HG03378 (cell line): Measurements from ENCODE around the gene CBX2.

ENCODE experiments used
- ATAC-seq: cut with Tn5 transposase; IDR thresholded peaks from one replicate; pipeline ENCODE4 v1.9.1; 2021; ENCODE audit warnings: mild to moderate bottlenecking, moderate library complexity; ENCODE audit not compliant: unreplicated experiment

Gene CBX2

DNA sequence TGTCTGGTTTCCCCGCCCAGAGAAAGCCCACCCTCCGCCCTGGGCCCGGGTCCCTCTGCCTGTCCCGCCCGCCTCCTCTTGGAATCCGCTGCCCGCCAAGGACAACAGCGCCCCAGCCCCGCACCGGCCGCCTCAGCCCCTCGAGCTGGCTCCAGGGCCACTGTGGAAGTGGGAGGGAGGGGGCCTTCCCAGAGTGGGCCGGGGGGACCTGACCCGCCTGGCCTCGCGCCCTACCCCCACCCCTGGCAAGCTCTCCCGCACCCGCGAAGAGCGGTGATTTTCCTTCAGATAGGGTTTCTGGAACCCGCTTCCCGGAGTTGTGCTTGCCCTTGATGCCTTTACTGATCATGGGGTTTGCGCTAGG is 21.2 kb downstream of the CBX2 start:
- ATAC-seq, result no peak

DNA sequence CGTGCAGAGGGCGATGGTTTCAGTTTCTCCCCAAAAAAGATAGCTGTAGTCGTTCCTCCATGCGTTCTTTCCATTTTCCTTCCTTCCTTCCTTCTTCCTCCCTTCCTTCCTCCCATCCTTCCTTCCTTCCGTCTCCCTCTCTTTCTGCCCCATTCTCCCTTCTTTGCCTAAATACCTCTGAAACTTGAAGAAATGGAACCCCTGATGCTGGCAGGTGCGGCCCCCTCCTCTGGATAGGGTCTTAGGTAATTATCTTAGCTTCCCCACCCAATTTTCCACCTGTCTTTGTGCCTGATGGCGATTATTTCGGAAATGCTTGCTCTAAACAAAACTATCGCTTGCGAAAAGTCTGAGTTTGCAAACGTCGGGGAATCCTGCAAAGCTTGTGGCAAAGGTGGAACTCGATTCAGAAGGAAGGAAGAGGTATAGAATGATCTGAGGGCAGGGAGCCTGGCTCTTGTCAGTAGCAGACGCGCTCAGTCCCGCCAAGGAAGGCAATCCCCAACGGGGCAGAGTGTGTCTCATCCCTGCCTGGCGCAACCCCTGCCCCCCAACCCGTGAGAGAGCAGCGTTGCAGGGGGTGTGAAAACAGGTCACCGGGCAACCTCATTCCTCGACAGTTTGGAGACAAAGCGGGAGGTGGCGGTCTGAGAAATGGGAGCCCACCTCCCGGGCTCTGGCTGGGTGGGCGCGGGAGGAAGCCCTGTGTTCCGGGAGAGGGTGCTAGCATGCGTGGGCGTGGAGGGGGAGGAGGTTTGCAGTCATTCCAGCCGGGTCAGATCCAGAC is 21.8 kb downstream of the CBX2 start:
- ATAC-seq, result no peak

DNA sequence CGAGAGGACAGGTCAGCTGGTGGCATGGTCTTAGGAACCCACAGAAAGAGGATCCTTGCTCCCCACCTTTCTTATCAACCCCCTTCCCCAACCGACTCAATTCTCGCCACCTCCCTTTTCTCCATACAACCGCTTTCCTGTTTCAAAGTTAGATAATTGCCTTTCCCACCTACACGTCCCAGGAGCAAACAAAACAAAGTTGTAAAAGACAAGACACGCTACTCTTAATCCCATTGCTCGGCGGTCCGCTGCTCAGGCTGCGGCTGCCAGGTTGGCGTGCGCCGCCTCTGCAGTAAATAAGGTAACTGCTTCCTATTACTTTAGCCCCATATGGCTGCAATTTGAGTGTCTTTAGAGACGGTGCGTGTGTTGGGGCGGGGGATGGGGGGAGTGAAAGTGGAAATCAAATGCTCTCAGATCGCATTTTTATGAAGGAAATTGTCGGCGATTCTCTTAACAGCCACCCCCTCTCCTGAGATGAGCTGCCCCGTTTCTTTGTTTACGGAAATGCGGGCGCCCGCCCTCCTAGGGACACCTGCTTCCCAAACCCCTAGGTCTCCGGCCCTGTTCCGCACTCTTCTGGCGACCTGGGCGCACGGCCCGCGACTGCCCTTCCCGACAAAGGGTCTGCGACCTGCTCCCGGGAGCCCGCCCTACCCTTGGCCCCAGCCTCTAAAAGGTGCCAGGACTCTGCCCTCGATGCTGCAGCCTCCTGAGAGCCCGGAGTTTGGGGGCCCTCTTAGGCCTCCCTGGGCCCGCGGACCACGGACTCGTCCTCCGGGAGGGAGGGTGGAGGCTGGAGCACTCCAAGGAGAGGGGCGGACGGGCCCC is 22.6 kb downstream of the CBX2 start:
- no peak for ATAC-seq

DNA sequence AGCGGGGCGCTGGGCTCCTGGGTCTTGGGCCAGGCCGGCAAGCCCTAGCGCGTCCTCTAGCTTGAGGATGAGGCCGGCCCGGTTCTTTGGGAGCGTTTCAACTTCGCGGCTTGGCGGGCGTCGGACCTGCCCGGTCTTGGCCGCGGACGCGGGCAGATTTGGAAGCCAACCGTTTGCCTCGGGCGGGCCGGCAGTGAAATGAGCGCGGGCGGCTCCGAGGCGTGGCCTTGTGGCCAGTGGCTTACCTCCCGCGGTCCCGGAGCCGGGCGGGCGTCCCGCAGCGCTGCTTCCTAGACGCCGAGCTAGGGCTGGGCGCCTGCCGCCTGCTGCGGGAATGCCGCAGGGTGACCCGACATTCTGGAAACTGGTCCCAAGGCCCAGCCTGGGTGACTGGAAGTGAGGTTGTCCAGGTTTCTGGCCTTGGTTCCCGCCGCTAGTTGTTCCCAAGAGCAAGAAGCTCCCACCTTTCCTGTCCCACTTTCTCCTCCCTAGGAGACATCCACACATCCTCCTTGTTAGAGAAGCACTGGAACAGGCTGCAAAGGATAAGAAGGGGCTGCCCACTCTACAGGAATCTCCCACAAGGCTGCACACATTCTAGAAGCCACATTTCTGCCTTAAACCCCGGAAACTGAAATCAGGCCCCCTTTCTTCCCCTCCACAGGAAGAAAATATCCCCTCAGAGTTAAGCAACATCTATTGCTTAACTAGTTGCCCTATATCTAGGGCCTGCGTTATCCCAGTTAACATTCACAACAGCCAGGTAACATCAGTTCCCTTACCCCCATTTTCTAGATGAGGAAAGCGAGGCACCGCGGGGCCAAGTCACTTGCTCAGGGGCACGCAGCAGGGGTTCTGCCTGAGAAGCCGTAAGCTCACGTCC is 23.4 kb downstream of the CBX2 start:
- ATAC-seq, result no peak

DNA sequence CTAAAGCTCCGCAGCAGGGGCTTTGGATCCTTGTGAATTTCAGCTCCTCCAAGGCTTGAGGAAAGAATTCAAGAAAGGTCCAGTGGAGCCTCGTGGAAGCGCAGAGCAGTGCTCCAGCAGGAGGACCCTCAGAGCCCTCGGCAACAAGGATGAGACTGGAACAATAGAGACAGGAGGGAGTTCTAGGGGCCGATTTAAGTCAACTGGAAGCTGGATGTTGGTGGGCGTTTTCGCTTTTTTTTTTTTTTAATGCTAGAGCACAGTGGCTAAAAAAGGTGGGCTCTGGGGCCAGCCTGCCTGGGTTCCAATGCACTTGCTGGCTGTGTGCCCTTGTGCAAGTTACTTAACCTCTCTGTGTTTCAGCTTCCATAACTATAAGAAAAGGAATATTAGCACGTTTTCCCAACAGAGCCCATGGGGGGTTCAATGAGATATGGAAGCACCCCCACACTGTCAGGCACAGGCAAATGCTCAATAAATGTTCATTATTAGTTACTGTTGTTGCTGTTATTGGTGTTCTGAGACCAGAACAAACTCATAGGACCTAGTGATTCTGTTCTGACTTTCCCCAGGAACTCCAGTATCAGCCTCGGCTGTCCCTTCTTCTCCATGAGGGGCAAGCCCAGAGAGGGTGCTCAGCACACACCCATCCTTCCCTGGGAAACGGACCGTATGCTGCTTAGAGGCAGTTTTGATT is 24.2 kb downstream of the CBX2 start:
- ATAC-seq, result no peak

DNA sequence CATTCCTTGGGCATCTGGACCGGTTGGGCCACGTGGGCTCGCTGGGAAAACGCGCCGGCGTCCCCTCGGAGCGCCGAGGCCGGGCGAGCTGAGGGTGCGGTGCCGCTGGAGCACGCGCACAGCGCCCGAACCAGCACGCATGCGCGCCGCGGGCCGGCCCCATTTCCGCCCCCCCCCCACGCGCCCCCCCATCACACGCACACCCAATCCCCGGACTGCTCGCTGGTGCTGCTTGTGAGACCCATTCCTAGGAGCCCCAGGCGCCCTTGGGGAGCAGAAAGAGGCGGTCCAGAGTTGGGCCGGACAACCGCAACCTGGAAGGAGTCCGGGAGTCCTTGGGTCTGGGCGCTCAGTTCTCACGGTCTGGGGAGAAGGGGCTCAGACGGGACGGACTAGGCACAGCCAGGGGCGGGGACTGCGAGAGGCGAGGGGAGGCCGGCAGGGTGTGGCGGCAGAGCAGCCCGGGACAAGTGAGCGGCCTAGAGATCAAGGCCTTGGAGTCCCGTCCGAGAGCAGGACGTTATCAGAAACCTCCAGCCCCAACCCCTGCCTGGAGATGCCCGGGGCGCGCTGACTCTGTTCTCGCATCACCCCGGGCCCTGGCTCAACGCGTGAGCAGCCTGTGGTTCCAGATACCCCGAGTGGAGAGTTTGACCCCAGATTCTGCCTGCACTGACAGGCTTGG is 24.9 kb downstream of the CBX2 start:
- no peak for ATAC-seq

DNA sequence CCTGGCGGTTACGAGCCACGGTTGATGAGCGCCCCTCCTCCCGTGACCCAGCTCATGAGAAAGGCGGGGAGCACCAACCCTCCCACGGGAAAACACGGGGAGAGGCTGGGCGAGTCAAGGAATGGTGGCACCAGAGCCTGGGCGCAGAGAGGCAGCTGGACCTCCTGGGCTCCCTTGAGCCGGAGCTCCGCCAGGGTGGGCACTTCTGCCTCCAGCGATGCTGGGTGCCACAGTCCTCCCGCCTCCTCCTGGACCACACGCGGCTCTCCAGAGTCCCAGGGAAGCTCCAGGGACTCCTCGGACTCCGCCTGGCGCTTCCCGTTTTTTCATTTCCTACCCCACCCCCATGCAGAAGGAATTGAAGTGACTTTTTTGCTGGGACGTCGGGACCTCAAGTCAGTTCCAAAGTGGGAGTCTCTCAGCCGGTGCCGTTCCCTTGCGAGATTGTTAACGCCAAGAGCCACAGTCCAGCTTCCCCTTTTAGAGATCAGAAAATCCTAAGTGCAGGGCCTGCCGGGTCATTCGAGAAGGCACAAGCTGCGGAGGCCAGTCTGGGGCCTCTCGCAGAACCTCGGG is 25.6 kb downstream of the CBX2 start:
- no peak for ATAC-seq

DNA sequence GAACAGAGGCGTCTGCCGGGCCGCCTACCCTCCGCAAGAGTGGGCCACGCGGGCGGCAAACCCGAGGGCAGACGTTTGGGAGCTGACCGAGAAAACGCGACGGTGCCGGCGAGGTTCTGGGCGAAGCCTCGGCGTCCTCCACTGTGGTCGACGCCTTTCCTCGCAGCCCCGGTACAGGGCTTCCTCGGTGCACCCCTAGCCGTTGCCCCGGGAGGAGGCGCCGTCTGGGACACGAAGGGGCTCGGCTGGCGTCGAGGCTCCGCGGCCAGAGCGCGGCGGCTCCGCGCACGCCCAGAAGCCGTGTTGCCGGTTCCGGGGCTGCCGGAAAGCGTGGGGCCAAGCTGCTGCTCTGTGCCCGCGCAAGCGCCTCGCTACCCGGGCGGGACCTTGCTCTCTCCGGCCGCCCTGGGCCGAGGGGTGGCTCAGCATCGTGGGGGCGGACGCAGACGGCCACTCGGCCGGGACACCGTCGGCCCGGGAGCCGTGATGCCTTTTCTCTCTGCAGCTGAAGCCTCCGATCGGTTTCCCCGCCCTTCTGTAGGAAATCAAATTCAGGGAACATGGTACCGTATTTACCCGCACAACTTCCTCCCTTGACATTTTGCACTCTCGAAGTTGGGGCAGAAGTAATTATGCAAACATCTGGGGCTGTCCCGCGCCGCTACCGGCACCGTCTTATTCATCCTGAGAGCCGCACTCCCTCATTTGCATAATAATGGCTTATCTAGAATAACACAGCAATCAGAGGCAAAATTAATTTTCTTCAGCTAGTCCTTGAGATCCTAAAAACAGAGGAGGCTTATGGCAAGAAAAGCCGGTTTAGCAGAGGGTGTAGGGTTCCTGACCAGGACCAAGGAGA is 26.3 kb downstream of the CBX2 start:
- ATAC-seq, result peak; percentile 60

DNA sequence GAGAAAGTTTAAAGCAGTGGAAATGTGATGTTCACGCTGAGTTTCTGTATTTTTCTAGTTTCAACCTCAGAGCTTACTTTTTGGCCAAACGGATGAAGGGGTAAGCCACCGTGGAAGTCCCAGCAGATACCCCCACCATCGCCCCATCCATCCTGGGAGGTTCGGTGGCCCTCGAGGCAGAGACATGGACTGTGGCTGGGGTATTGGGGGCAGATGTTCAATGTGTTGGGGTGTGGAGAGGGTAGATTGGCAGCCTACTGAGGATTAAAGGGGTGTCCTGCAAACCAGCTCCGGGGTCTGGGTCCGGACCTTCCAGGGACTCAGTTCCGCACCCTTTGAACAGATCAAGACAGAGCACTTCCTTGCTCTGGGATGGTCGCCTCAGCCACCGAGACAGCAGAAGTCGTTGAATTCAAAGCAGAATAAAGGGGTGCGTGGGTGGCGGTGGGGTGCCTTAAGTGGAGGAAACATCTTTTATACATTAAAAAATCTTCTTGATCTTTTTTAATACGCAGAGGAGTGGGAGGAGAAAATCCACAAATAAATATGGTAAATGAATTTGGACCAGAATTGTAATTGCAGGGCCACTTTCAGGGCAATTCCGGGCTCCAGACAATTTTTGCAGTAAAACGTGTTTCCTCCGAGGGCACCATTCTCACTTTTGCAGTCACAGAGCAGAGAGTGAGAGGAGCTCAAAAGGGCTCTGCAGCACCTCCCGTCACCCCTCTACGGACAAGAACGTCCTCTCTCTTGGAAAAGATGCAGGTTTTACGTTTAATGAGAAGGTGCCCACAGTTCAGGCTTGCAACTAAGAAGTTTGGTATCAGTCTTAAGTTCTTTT is 27.1 kb downstream of the CBX2 start:
- ATAC-seq, result no peak

DNA sequence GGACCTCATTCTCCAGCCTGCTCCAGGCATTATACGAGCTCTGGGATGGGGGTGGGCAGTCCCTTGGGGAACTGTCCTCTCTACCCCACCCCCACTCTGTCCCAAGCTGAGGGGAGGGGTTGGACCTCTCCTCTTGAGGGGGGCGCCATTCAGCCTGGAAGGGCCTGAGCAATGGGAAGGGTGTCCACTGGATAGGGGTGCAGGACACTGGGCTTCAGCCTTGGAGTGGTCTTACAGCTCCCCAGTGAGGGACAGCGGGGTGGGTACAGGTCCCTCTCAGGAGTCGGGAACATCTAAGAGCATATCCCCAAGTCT is 28.5 kb downstream of the CBX2 start:
- no peak for ATAC-seq

DNA sequence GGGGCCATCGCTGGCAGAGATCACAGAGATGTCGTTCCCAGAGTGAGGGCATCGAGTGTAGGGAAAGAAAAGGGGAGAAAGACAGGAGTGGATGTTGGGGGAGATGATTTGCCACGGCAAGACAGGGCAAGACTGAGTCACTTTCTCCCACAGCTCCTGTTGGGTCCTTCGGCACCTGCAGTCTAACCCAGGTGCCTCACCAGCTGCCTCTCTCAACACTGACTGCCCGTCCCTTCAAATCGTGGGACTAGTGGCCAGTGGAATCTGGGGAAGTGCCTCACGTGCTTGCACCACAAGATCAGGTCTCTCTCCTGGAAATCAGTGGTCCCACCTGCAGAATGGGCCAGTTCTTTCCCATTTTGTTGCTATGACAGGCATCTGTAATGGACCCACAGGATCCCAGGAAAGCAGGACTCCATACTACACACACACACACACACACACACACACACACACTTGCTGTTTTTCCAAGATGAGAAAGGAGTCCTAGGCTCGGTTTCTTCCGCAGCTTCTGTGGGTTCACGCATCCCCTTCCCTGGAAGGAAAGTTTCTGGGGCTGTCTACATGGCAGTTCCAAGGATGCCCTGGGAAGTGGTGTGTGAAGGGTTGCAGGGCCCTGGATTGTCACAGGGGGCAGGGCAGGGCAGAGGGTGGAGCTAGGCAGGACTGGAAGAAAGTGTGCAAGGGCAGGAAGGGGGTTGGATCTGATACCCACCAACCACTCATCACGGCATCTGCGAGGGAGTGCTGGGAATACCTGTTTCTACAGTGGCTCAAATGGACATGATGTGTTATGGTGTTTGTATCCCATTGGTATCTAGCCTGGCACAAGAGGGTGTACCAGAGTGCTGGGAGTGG is 29.1 kb downstream of the CBX2 start:
- no peak for ATAC-seq

DNA sequence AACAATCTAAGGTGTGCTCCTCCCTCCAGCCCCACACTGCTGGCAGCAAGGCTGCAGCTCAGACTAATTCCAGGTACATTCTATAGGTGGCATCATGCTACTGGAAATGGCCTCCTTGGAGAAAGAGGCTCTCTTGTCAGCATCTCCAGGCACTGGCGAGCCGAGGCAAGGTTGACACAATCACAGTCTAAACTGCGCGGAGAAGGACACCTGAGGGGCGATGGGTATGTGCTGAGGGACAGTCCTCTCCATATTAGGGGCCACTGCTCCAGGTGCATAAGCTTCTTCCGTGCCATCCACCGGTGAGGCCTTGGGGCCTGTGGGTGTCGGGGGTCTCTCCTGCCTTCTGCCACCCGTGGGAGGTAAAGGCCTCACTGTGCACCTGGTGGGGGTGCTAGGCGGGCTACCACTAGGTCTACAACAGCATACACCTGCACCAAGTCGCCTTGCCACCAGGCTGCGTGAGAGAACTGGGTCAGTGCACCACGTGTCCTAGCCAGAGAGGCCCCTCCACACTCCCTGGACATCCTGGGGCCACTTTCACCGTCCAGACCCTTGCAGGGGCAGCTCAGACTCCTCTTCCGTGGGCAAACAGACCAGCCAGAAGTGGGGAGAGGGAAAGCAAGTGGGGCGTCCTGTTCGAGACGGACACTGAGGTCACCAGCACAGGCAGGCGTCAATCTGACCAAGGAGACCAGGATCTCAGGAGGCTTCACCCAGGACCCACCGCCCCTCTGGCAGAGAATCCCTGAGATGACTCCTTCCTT is 31.0 kb downstream of the CBX2 start:
- no peak for ATAC-seq

DNA sequence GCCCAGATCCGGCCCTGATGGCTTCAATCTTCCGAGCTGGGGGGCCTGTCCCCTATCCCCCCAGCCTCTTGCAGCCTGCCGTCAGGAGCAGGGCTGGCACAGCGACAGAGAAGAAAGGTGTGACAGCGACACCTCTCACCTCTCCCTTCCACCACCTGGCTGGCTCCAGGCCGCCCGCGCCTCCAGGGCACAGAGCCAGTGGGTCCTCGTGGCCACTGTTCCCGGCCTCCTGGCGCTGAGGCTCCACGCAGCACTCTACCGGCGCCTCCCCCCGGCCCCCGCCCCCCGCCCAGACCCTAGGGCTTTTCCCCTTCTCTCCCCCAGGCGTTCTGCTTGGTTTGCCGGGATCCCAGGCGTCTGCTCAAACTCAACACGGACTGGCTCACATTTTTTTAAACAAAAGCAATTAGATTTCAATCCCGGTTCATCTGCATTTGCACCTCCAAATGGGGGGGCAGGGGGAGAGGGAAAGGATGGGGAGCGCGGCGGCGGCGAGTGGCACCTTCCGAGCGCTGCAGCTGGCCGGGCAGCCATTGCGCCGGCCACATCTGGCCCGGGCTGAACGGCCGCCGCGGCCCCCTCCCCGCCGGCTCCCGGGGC is 31.7 kb downstream of the CBX2 start:
- ATAC-seq, result no peak

DNA sequence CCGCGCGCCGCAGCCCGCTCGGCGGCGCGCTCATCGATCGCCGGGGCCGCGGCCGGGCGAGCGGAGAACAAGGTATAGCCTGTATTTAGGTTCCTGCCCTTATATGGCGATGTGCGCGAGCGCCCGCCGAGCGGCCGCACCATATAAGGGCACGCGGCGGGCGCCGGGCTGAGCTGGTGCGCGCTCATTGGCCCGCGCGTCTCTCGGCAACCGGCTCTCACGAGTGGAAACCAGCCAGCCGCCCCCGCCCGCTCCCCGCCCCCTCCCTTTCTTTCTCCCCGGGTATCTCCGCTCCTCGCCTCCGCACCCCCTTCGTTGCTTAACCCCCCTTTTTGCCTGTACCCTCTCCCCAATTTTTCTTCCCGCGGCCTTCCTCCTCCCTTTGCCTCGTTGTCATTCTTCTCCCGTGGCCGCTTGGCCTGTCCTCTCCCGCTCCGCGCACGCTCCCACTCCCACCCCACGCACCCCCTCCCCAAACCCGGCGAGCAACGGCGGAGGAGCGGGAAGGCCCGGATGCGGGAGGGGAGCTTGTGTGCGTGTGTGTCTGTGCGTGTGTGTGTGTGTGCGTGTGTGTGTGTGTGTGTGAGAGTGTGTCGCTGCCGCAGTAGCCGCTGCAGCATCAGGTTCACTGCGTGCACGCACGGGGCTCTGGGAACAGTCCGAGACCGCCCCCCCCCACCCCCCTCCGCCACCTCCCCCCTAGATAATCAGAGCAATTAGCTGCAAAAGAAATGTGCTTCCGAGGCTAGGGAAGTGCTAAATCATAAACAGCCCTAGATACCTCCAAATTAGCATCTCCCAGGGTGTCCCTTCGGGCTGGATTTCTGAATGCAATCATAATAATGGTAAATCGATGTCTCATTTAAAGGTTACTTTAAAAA is 32.4 kb downstream of the CBX2 start:
- peak; percentile 71 for ATAC-seq
